ENCODE results near the gene KRTAP24-1.

Gene KRTAP24-1

GRCh38 chr21:30234050-30234449 is 48.7 kb downstream of the KRTAP24-1 start:
- no peak for DNase-seq (ENCODE audit: low read depth)

DNA sequence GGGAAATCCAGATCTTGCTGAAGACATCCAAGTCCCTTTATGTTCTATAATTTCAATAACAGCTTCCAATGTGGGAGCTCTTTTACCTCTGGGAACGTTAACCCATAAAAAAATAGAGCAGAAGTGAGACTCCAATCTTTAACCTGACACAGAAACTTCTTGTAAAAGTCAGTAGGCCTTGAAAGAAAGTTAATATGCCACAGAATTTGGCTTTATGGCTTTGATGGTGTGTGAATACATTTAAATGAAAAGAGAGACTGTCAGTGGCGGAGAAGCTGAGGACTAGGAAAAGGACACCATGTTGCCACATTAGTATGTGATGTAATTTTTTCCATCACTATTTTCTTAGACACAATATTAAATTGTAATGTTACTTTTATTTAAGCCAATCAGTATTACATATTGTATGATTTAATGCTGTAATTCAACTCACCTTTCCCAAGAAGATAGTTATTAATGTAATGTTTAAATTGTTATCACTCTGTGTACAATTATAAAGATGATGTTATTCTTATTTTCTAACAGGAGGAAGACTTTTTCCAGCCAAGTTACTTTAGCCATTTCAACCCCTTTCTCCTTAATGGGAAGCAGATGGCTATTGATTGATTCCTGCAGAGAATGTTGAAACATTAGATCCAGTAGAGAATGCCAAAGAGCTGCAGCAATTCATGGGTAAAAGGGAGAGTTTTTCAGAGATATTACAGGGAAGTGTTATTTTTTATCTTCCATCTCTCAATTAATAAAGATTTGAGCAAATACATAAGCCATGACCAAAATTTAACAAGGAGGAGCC is 49.3 kb downstream of the KRTAP24-1 start:
- no peak for DNase-seq (ENCODE audit: low read depth)

DNA sequence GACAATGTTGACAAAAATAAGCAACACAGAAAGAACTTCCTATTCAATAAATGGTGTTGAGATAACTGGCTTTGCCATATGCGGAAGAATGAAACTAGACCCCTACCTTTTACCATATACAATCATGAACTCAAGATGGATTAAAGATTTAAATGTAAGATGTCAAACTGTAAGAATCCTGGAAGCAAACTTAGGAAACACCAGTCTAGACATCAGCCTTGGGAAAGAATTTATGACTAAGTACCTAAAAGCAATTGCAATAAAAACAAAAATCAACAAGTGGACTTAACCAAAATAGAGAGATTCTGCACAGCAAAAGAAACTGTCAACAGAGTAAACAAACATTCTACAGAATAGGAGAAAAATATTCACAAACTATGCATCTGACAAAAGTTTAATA is 50.7 kb downstream of the KRTAP24-1 start:
- no peak for DNase-seq (ENCODE audit: low read depth)

Data from HS-27A (cell line).